Spleen (tissue), 7 donors: ENCODE data around the gene TMCO4.
"Not testable (repeated sequence)": the region's sequence is repeated elsewhere in the genome, so short reads cannot be mapped to it uniquely, and the experiment has no call there.

Source experiments
- CTCF ChIP-seq, 11 experiments: fragments of 200-600 bp in 7 of 11; fragments of 450-650 bp in 4 of 11; sonication (generic) in 4 of 11; IDR thresholded peaks in 8 of 11; conservative IDR thresholded peaks in 3 of 11; 1 replicate in 7 of 11; 2 replicates in 4 of 11; pipeline versions ENCODE4 v1.4.0 to v1.8.0; 2016 to 2021; ENCODE audit warnings: antibody characterized with exemption in 11 of 11, inconsistent platforms in 4 of 11, mild to moderate bottlenecking in 1 of 11
- POLR2A ChIP-seq, 3 donors: fragments of 450-650 bp; IDR thresholded peaks; one replicate each; pipeline ENCODE4 v1.5.1; 2017; ENCODE audit warnings: antibody characterized with exemption in 3 of 3, mild to moderate bottlenecking in 1 of 3
- POLR2AphosphoS5 ChIP-seq, 3 donors: sonication (generic); formaldehyde crosslinking; IDR thresholded peaks; one replicate each; pipeline ENCODE4 v1.5.1; 2017; ENCODE audit warnings: antibody characterized with exemption in 3 of 3
- donor health status: DM: no; HTN: no; CAD: no; lungs with moderate emphysema.
- donor health status: DM: no; HTN: no; CAD: no.
- donor health status: DM: no; HTN: no; CAD: no.

GRCh38 chr1:19847334-19847733 lies 47.6 kb upstream of the TMCO4 start:
- TF ChIP-seq CTCF (IDR thresholded peaks at IDR 0.05 in 8 of 11, conservative IDR thresholded peaks at IDR 0.05 in 3 of 11); POLR2A (IDR thresholded peaks at IDR 0.05); POLR2AphosphoS5 (IDR thresholded peaks at IDR 0.05): not testable (repeated sequence)
